ENCODE measurements around the gene TEX26.

The TEX26 gene

DNA sequence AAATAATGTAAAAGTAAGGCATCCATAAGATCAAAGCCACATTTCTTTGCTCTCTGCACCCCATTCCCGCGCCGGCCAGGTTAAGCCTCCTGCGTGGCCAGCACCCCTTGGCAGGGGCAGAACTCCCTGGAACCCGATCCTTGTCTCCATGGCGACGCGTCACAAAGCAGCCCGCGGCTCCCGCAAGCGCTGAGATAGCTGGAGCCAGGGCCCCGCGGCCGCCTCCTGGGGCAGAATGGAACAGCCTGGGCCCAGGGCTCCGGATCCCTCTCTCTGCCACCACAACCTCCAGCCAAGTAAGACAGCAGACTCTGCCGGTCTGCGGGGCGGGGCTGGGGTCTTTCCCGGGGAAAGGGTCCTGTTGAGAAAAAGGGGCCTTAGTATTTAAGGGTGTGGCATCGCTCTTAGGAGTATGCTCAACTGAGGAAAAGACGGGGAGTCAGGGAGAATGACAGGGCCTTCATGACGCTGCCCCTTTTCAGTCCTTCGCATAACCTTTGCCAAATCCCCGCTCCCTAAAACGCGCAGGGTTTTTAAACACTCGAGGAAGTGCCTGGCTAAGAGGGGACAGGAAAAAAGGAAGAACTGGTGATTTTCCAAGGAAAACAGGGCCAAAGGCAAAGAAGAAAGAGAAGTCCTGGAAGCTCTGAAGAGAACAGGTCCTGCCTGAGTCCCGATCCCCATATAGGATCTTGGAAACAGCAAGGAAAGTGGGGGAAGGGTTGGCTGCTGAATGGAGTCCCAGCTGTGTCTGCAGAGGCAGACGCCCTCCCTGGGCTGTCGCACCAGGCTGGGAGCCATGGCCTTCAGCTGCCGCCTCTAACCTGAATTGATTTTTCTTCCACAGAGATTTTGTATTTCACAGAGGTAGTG lies at the start of gene TEX26:
TEX26 (plus strand) TSS at position 176 of the 873 bp plus-strand sequence; CDS start at position 236, 60 bp downstream.
- DNase-seq: no peak

DNA sequence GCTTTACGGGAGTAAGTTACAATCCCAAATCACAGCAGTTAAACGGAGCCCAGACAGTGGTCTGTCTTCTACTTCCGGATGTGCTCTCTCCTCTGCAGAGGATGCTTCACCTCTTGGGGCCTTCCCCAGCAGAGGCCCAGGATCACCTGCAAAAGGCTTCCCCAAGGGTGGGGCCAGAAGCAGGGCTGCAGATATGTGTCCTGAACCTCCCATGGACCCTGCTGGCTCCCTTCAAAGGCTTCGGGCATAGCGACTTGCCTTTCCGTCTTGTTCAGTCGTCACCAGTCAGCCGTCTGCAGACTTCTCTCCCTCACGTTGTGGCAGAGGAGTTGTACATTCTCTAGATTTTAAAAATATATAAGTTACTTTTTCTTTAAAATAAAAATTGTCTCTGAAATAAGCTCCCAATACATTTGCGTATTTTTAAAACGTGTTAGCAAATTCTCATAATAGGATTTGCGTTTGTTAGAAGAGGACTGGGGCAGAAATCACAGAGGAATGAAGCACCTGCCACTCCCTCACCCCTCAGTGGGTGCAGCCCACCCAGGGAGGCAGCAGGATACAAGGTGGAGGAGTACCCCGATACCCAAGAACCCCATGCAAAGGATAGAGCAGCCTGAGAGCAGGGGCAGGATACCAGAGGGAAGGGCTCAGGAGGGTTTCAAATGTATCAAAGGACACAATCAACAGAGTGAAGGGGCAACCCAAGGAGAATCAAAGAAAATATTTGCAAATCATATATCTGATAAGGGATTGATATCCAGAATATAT lies 49.3 kb upstream of the TEX26 start:
- no peak for DNase-seq

DNA sequence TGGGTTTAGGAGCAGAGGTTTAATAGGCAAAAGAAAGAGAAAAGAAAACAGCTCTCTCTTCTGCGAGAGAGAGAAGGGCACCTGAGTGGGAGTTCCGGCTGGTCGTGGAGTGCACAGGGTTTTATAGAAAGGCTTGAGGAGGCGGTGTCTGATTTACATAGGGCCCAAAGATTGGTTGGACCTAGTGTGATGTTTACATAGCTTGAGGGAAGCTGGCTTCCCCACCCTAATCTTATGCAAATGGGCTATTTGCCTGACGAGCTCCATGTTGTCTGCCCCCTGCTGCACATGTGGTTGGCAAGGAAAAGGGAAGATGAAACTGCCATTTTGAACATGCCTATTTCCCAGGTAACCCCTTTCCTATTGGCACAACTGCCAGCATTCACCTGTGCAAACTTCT lies 47.9 kb upstream of the TEX26 start:
- DNase-seq: no peak

DNA sequence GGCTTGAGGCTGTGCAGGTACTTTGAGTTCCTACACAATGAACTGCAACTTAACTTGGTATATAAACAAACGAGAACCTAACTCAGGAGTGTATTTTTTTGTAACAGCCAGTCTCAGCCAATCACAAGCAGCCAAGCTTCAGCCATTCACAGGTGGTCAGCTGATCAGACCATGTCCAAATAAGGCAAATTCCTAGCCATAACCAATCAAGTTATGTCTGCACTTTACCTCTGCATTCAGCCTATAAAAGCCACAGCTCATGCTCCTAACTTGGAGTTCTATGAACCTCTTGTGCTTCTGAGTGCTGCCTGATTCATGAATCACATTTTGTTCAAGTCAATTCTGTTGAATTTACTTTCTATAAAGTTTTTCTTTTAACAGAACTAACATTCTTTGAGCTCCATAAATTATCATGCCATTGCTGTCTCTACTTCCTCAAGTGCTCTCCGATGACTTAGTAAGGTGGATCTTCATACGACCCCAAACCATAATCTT lies 43.2 kb upstream of the TEX26 start:
- no peak for DNase-seq

DNA sequence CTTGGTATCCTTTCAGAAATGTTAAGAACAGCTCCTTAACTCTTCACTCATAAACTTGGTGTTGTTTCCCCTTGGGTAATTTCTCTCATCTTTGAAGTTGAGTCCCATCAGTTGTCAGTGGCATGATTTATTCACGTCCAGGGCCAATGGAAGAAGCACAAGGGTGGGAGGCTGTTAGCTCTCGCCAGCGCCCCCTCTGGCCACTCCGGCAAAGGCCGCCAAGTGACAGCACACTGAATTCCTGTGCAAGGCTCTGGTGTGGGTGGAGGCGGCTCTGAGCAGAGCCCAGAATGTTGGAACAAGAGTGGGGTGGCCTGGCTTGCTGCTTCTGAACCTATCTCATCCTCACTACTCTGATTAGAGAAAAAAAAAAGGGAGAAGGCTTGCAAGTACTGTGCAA lies 39.5 kb upstream of the TEX26 start:
- DNase-seq: no peak

DNA sequence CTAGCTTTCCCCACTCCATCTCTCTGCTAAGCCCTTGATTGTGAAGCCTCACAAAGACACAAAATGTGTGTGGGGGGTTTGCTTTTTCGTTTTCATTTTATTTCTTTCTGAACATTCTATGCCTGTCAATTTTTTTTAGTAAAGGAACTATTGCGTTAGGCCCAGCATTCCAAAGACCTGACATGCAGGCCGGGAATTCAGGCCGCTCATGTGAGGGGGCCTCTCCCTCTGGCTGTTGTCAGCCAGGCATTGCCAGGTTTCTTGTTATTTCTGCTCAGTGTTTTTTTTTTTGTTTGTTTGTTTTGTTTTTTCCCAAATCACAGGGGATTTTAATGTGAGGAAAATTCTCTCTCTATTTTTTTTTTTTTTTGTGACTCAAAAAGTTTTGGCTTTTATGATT lies 36.7 kb upstream of the TEX26 start:
- no peak for DNase-seq

DNA sequence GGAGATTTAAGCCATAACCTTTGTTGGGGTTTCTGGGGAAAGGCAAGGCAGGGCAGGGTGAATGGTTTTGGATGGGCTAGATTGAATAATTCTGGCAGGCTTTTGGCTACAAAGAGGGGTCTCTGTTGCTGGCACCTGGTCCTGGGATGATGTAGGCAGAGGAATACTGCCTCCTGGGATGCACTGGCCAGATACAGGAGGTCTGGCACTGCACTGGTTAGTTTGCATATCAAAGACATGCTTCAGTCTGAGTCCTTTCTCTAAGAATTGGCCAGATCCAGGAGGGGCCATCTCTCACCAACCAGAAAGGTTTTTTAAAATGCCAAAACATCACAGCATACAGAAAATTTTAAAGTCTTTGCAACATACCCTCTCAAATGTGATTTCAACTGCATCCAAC lies 34.4 kb upstream of the TEX26 start:
- no peak for DNase-seq

DNA sequence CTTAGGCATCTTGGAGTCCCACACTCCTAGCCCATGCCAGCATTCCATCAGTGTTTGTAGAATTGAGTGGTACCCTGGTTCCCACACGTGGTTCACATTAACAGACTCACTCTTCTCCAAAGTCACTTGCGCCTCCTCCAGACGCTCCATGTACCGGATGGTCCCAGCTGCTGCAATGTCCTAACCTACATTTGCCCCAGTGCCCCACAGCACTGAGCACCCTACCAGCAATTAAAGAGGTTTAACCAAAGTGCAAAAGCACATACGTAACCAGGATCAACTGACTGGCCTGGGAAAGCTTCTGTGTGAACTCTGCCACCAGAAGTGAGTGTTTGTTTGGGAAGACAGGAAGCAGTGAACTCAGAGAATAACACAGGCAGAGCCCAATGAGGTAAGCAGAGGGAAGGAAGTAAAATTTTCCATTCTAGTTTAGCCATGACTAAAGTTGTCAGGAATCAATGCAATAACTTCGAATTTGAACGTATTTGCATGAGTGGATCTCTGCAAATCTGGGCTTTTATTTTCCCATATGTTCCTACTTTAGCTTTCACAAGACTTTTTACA lies 33.7 kb upstream of the TEX26 start:
- DNase-seq: no peak

DNA sequence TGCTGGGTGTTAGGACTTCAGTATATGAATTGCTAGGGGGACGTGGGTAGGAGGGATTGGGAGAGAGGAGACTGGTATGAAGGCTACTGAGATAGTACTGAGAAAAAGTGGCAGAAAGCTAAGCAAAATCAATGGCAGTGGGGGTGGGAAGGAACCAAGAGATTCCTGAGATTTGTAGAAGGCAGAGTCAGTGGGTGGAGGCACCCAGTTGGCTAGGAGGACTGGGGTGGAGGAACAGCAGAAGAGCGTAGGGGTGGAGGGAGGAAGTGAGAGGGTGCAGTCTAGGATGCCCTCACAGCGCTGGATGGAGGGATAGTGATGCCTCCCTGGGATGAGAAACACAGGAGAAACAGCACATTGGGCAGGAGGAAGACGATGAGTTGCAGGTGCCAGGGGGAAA lies 32.0 kb upstream of the TEX26 start:
- no peak for DNase-seq

DNA sequence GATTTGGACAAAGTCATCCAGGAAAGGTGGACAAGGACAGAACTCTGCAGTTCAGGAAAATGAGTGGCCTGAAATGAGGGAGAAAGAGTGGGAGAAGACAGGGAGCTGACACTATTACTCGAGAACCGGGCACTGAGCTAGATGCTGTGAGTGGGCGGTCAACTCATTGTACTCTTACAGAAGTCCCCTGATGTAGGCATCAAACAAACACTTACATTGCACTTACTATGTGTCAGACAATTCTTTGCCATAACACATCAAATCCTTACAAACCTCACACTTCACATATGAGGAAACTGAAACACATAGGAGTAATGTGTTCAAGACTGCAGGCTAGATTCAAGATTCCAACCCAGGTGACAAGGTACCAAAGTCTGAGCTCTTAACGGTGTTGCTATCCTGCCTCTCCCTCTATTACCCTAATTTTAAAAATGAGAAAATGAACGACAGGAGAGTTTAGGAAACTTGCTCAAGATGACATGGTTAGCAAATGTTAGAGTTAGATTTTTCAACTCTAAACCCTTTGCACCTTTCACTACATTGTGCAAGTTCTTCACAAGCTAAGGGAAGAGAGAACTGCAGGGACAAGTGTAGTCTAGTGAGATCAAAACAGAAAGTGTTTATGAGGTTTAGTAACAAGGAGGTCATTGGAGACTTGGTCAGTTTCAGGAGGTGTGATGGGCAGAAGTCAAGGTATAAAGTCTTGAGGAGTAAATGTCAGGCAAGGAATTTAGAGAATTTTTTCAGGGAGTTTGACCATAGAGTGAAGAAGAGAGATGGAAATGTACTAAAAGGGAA lies 31.3 kb upstream of the TEX26 start:
- DNase-seq: no peak

DNA sequence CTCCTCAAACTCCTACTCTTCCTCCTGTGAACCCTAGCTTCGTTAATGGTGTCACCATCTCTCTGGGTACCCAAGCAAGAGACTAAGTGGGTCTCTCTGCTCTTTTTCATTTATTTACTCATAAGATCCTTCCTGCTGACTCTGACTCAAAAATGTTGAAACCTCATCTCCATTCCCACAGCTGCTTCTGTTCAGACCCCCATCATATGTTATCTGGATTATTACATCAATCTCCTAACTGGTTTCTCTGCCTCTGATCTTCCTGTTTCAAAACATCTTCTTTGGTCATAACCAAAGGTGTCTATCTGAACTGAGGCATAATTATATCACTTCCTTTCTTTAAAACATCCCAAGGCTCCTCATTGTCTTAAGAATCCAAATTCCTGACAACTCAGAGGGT lies 28.4 kb upstream of the TEX26 start:
- DNase-seq: no peak

DNA sequence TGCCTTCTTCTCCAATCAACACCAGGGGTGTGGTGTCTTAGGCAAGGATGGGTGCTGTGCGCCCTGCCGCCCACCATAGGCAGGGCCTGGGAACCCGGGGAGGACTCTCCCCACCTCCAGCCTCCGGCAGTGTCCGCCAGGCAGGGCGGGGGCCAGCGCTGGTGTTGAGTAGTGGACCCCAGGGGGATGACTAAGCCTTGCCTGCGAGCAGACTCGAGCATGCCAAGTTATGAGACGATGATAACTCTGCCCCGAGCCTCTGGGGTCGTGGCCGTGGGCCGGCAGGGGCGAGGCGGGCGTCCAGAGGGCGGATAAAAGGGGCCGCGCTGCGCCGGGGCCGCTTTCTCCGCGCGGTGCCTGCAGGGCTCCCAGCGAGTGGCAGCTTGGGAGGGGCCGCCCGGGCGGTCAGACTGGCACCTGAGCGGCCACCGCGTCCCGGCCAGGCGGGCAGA lies 26.5 kb upstream of the TEX26 start, which contains the start of gene MEDAG:
MEDAG (plus strand) TSS at position 340 of the 452 bp plus-strand sequence. CDS start 245 bp downstream, outside the sequence.
- no peak for DNase-seq

DNA sequence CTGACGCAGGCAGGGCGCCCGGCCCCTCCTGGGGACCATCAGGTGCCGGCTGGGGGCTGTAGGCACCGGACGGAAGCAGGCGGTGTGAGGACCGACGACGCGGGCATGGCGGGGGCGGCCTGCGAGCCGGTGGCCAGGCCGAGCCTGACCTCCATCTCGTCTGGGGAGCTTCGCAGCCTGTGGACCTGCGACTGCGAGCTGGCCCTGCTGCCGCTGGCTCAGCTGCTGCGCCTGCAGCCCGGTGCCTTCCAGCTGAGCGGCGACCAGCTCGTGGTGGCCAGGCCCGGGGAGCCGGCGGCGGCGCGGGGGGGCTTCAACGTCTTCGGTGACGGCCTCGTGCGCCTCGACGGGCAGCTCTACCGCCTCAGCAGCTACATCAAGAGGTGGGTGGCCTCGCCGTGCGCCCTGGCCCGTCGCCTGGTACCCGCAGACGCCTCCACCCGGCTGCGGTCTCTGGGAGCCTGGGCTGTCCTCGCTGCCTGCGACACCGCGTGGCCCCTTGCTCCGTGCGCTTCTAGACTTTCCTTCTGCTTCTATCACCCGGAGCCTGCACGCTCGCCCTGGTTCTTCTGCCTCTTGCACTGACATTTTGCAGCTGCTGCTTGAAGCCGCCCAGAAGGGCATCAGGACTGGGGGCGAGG lies 25.9 kb upstream of the TEX26 start:
- DNase-seq: no peak

DNA sequence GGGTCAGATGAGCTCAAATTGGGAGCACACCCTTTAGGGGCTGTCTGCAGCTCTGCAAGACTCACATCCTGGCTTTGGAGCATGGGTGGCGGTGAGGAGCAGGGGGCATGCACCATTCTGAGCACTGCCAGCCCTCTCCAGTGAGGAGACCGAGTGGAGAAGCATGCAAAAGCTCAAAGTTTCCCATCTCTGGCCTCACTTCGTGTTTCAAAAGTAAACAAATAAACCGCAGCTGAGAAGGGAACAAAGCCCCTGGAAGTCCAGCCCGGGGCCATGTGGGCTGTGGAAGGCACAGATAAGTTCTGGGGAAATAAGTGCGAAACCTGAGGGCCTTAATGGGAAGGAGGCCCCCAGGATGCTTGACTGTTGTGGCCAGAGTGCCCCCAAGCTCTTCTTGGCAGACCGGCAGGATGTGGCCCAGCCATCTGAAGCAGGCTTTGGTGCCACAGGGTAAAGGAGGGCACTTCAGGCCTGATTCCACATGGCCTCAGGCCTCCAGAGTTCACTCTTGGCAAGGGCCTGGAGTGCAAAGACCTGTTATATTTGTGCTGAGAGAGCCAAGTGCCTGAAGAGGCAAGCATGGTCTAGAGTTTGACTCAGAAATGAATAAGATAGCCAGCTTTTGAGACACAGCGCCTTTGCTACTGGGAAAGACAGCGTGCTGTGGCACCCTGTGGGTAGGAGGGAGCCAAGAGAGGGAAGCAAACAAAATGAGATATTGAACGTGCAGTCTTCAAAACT lies 25.2 kb upstream of the TEX26 start:
- no peak for DNase-seq

DNA sequence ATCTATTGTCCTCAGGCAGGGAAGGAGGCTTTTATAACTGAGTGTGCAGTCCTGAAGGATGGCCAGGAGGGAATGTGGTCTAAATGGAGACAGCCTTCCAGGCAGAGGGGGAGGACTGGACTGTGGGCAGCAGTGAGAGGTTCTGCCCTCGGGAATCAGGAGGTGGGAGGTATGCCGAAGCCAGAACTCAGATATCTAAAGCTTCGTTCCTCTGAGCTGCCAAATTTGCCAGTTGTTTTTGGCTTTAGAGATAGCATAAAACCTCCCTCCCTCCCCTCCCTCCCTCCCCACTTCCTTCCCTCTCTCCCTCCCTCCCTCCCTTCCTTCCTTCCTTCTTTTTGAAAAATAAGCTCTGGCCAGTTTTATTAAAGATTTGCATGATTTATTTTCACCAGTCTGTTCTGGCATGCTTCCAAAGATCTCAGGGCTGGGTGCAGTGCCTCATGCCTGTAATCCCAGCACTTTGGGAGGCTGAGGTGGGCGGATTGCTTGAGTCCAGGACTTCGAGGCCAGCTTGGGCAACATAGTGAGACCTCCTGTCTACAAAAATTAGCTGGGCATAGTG lies 24.0 kb upstream of the TEX26 start:
- no peak for DNase-seq

DNA sequence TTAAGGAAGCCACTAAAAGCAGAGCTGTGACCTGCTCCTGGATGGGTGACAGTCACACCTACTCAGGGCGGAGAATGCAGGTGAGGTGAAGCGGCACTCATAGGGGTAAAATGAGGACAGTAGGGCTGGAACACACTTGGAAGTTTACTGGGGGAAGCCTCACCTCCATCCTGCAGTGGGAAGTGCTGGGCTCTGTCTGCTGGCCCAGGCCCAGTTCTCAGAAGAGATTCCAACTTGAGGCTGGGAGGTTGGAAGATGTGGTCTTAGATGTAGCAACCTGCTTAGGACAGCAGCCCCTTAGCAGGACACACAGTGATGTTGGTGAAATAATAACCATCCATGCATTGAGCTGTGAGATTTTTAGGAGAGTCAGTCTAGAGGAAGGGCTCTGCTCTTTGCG lies 21.8 kb upstream of the TEX26 start:
- no peak for DNase-seq

DNA sequence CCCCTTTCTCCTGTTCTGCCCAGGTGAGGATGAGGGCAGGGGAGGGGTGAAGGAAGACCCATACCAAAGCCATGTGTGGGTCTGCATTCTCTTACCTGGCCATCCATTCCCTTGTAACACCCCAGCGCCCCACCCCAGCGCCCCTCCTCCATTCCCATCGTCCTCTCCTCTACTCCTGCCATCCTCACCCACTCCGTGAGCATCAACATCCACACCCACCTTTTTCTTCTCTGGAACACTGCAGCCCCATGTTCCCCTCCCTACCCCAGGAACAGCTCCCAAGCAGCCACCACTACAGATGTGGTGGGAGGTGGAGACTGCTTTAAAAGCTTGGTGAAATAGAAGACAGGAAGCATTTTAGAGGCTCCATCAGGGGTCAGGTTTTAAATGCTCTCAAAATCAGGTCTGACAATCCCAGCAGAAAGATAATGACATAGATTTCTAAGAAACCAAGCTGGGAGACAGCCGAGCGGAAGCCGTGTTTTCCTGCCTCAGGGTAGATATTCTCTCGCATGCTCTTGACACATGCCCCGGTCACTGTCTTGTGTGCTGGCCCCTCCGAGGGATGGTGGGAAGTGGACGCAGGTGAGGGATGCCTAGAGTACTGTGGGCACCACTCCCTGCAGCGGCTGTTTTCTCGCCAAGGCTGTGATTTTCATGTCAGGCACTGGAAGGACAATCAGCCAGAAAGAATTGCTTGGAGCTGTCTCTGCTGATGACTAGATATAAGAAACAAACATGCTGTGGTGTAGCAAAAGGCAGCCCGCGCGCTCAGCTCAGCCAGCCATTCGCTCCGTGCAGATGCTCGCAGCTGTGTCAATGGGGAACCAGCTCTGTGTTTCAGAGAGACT lies 16.5 kb upstream of the TEX26 start:
- no peak for DNase-seq

DNA sequence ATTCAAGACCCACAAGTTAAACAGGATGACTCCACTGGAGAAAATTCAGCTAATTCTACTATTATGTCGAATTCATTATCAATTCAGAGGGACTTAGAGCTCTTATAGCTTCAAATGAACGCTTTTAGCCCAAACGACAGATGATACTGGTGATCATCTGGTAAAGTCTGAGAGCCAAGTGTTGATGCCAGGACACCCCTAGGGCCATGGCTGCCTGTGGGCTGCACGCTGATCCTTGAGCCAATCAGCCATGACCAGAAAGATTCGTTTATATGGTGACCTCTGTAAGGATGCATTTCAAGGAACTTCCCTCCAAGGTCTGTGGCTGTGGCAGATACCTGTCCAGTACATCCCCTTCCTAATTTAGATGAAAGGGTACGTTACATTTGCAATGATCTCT lies 15.5 kb upstream of the TEX26 start:
- DNase-seq: no peak

DNA sequence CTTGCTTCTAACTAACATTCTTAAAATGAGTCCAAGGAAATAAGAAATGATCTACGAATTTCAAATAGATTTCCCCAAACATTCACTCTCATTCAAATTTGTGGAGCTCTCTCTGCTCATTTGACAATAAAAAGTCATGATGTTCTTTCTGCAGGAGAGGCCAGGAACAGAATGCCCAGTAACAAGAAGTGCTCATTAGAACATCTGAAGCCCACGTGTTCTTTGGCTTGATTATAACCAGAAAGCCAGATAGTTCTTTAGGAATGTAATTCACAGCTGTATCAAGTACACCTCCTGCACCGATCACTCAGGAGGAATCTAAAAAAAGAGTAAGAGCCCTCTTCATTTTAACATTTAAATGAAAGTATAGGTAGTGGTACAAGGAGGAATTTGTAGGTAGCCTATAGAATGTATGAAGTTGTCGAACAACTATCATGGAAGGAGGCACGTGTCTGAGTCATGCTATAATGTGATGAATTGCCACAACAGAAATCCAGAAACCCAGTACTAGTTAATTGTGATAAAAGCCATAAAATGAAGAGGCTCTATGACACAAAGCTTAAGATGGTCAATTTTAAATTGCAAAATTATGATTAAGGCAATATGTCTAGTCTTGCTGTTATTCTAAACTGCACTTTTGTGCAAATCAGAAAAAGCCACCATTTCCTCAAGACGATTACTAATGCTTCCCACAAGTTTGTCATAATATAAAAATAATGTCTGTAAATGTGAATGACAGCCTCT lies 13.6 kb upstream of the TEX26 start:
- no peak for DNase-seq

Data from DMS 273 treated with DMSO at 0.1 percent for 48 hours (cell line).